HG03571 (cell line): Measurements from ENCODE around the gene PSMB7.

Experiments
- ATAC-seq: cut with Tn5 transposase; IDR thresholded peaks from one replicate; pipeline ENCODE4 v1.9.1; 2021; ENCODE audit not compliant: unreplicated experiment

Gene PSMB7

GRCh38 chr9:124329206-124329792 is 85.9 kb downstream of the PSMB7 start:
- no peak for ATAC-seq

- ATAC-seq, result no peak
Observed at GRCh38 chr9:124328285-124328684, 87.0 kb downstream of the PSMB7 start.

- no peak for ATAC-seq
Observed at GRCh38 chr9:124327491-124327890, 87.8 kb downstream of the PSMB7 start.

GRCh38 chr9:124326378-124326777 is 88.9 kb downstream of the PSMB7 start:
- no peak for ATAC-seq

- no peak for ATAC-seq
Observed at GRCh38 chr9:124325816-124326215, 89.4 kb downstream of the PSMB7 start.

GRCh38 chr9:124323904-124324303 is 91.3 kb downstream of the PSMB7 start:
- ATAC-seq, result no peak

- ATAC-seq, result no peak
Observed at GRCh38 chr9:124322618-124323432, 92.4 kb downstream of the PSMB7 start.

GRCh38 chr9:124321935-124322334 is 93.3 kb downstream of the PSMB7 start:
- no peak for ATAC-seq

GRCh38 chr9:124321416-124321815 is 93.8 kb downstream of the PSMB7 start:
- ATAC-seq, result no peak

- ATAC-seq, result no peak
Observed at GRCh38 chr9:124320062-124320973, 94.9 kb downstream of the PSMB7 start.

GRCh38 chr9:124315882-124316281 is 99.4 kb downstream of the PSMB7 start:
- no peak for ATAC-seq

- ATAC-seq, result no peak
Observed at GRCh38 chr9:124313940-124314339, 101.3 kb downstream of the PSMB7 start.

GRCh38 chr9:124312290-124313265 is 102.7 kb downstream of the PSMB7 start:
- ATAC-seq, result no peak

- ATAC-seq, result no peak
Observed at GRCh38 chr9:124311283-124311682, 104.0 kb downstream of the PSMB7 start.

- ATAC-seq, result no peak
Observed at GRCh38 chr9:124309667-124310084, 105.6 kb downstream of the PSMB7 start.

GRCh38 chr9:124308606-124309491 is 106.4 kb downstream of the PSMB7 start:
- ATAC-seq, result no peak

- no peak for ATAC-seq
Observed at GRCh38 chr9:124307379-124308030, 107.7 kb downstream of the PSMB7 start.

- ATAC-seq, result no peak
Observed at GRCh38 chr9:124306098-124306735, 109.0 kb downstream of the PSMB7 start.
